Psoas muscle (tissue), 8 donors: ENCODE results near the gene CAMTA1. TPM values are rescaled to one million over a fixed set of nuclear protein-coding genes. Genes with fewer than 3 reads are reported as not detected.

Experiments
- ATAC-seq, 4 donors: fragments of 200-7000 bp; cut with Tn5 transposase; one replicate each; pipeline ENCODE4 v1.9.1; 2020; ENCODE audit warnings: moderate library complexity in 3 of 4, mild to moderate bottlenecking in 2 of 4
- DNase-seq, 2 donors: peaks; one replicate each; pipeline ENCODE4 v3.0.0-alpha.2; 2020
- H3K27ac ChIP-seq: fragments of 200-600 bp; one replicate; pipeline ENCODE4 v1.8.0; 2022
- H3K27me3 ChIP-seq, 3 donors: fragments of 200-600 bp in 1 of 3; one replicate each; pipeline versions ENCODE4 v1.6.1 to v1.8.0; 2013 to 2022; ENCODE audit warnings: low read length in 2 of 3, mild to moderate bottlenecking in 2 of 3, moderate library complexity in 1 of 3; ENCODE audit not compliant: insufficient read depth in 3 of 3
- H3K36me3 ChIP-seq, 2 donors: fragments of 200-600 bp in 1 of 2; one replicate each; pipeline versions ENCODE4 v1.6.1 to v1.8.0; 2013 to 2022; ENCODE audit warnings: low read depth in 1 of 2, mild to moderate bottlenecking in 1 of 2, moderate library complexity in 1 of 2; ENCODE audit not compliant: insufficient read depth in 1 of 2
- H3K4me1 ChIP-seq: fragments of 200-600 bp; one replicate; pipeline ENCODE4 v1.8.0; 2022
- H3K4me3 ChIP-seq: fragments of 200-600 bp; one replicate; pipeline ENCODE4 v1.8.0; 2022; ENCODE audit warnings: mild to moderate bottlenecking
- H3K9me3 ChIP-seq: fragments of 200-600 bp; one replicate; pipeline ENCODE4 v1.8.0; 2022
- CTCF ChIP-seq: fragments of 200-600 bp; IDR thresholded peaks from one replicate; pipeline ENCODE4 v1.8.0; 2022; ENCODE audit warnings: antibody characterized with exemption
- WGBS, 3 donors: extraction: QIAGEN DNeasy Blood & Tissue Kit; methylation state at CpG; one replicate each; pipeline versions ENCODE4 v1.1.6 to v1.1.7; 2013; 5-methylcytosine and 5-hydroxymethylcytosine counted together
- intact Hi-C, 2 donors: fragments of 100-400 bp; cut with DNase I; formaldehyde crosslinking; loops; one replicate each; pipeline versions ENCODE4 v1.11.0 to v1.14.2; 2022
- polyA plus RNA-seq, 3 donors: library from polyadenylated mRNA; stranded (reverse); fragments of 200-250 nt; gene quantifications; one replicate each; pipeline ENCODE4 v1.2.3, GENCODE V29; 2013
- total RNA-seq, 4 donors: library from RNA; stranded (reverse); fragmentation: NEBNext Ultra II Directional in 2 of 4; extraction: Animal tissue kit (Norgen Biotek cat#: 25700) in 2 of 4; gene quantifications; one replicate each; pipeline versions ENCODE4 v1.2.1 to v1.2.4, GENCODE V29; 2021 to 2023
- donor health status: healthy with polysubstance abuse.
- donor health status: DM: no; HTN: no; CAD: no; lungs with moderate emphysema.
- donor health status: Bipolar disorder and iron deficiency.
- donor health status: healthy.
- donor health status: DM: yes; HTN: yes; CAD: no.
- donor health status: DM: no; HTN: no; CAD: no.
- donor health status: DM: no; HTN: no; CAD: no.
- donor health status: DM: yes; HTN: yes; CAD: no.

The CAMTA1 gene
- total and polyA plus RNA-seq, 7 donors: 64.6 to 206 (median 76.5) TPM

GRCh38 chr1:7611421-7612010, 826.3 kb downstream of the CAMTA1 start:
- intact Hi-C loops: no loop called here
- no peak overlapping the region for H3K4me3 ChIP-seq
- 69 to 76% (median 74%) methylated on average over 9 of the region's 9 CpGs for WGBS, 3 donors
- no peak overlapping the region for H3K27ac ChIP-seq
- H3K36me3 ChIP-seq: no peaks in the 10 kb centered on the region
- H3K4me1 ChIP-seq: peaks cover under 1% of the 10 kb centered on the region
- no peak for ATAC-seq
- H3K27me3 ChIP-seq: peaks cover 0 to 3% (median 0%) of the 10 kb centered on the region in 3 donors
- no peak for DNase-seq
- no peak for TF ChIP-seq CTCF
- no peaks in the 10 kb centered on the region for H3K9me3 ChIP-seq

GRCh38 chr1:7613106-7613850, 828.0 kb downstream of the CAMTA1 start:
- 61 to 72% (median 65%) methylated on average over 17 to 18 of the region's 18 CpGs for WGBS, 3 donors
- no peak for TF ChIP-seq CTCF
- intact Hi-C loops: no loop called here
- Histone ChIP-seq H3K27ac (no peak overlapping the region), H3K27me3 (no peaks in the 10 kb centered on the region), H3K4me3 (no peak overlapping the region), H3K4me1 (peaks cover 9% of the 10 kb centered on the region), H3K36me3 (no peaks in the 10 kb centered on the region), H3K9me3 (no peaks in the 10 kb centered on the region)
- ATAC-seq (no peak), DNase-seq (no peak)

DNA sequence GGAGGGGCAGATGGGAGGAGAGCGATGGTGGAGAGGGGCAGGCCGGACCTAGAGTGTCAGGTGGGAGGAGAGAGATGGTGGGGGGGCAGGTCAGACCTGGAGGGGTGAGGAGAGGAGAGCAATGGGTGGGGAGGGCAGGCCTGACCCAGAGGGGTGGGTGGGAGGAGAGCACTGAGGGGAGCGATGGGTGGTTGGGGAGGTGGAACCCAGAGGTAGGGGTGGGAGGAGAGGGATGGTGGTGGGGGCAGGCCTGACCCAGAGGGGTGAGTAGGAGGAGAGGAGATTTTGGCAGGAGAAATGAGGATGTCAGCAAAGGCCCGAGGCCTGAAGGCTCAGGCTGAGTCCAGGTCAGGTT, 828.6 kb downstream of the CAMTA1 start:
- ATAC-seq (no peak), DNase-seq (no peak)
- 79 to 80% (median 79%) methylated on average over 4 of the region's 4 CpGs for WGBS, 3 donors
- no peaks in the 10 kb centered on the region for H3K27me3 ChIP-seq
- intact Hi-C loops: no loop called here
- H3K4me3 ChIP-seq: no peak overlapping the region
- no peak for TF ChIP-seq CTCF
- no peaks in the 10 kb centered on the region for H3K9me3 ChIP-seq
- no peaks in the 10 kb centered on the region for H3K36me3 ChIP-seq
- no peak overlapping the region for H3K27ac ChIP-seq
- H3K4me1 ChIP-seq: peaks cover 9% of the 10 kb centered on the region

GRCh38 chr1:7614576-7615074, 829.4 kb downstream of the CAMTA1 start:
- ATAC-seq: no peak

More at GRCh38 chr1:7614576-7615074, 829.4 kb downstream of the CAMTA1 start:
- Histone ChIP-seq H3K27me3 (no peaks in the 10 kb centered on the region), H3K4me1 (peaks cover 9% of the 10 kb centered on the region), H3K36me3 (no peaks in the 10 kb centered on the region), H3K27ac (no peak overlapping the region), H3K9me3 (no peaks in the 10 kb centered on the region), H3K4me3 (no peak overlapping the region)
- 67 to 75% (median 68%) methylated on average over 9 of the region's 9 CpGs for WGBS, 3 donors
- TF ChIP-seq CTCF: no peak
- DNase-seq: no peak
- intact Hi-C loops: no loop called here
